Nephron (organoid): Measurements from ENCODE around the gene CPSF4L.

ENCODE experiments used
- H3K27ac Mint-ChIP-seq, 3 experiments: 2 replicates each; pipeline ENCODE4 v1.8.0; 2020; ENCODE audit warnings: mixed read lengths in 3 of 3, mild to moderate bottlenecking in 2 of 3, moderate library complexity in 1 of 3
- H3K27me3 Mint-ChIP-seq: 2 replicates; pipeline ENCODE4 v1.8.0; 2021; ENCODE audit warnings: low read depth, mild to moderate bottlenecking, moderate library complexity, mixed read lengths
- H3K36me3 Mint-ChIP-seq: 2 replicates; pipeline ENCODE4 v1.8.0; 2020; ENCODE audit warnings: low read depth, mixed read lengths
- H3K4me1 Mint-ChIP-seq: 2 replicates; pipeline ENCODE4 v1.8.0; 2020; ENCODE audit warnings: mixed read lengths
- H3K4me3 Mint-ChIP-seq, 3 experiments: 2 replicates each; pipeline ENCODE4 v1.8.0; 2020; ENCODE audit warnings: mild to moderate bottlenecking in 3 of 3, mixed read lengths in 3 of 3, moderate library complexity in 2 of 3
- H3K9me3 Mint-ChIP-seq: 2 replicates; pipeline ENCODE4 v1.8.0; 2020; ENCODE audit warnings: mixed read lengths
- CTCF ChIP-seq, 3 experiments: fragments of 200-600 bp; sonication (generic); IDR thresholded peaks; one replicate each; pipeline ENCODE4 v1.5.0; 2021; ENCODE audit warnings: antibody characterized with exemption in 3 of 3; ENCODE audit not compliant: unreplicated experiment in 3 of 3

The CPSF4L gene

GRCh38 chr17:73283841-73284282 is 22.2 kb upstream of the CPSF4L start:
- no peaks in the 10 kb centered on the region for H3K9me3 Mint-ChIP-seq
- H3K36me3 Mint-ChIP-seq = peaks cover 33% of the 10 kb centered on the region

GRCh38 chr17:73283250-73283649 is 21.6 kb upstream of the CPSF4L start:
- H3K27me3 Mint-ChIP-seq = no peaks in the 10 kb centered on the region
- H3K36me3 Mint-ChIP-seq = peaks cover 38% of the 10 kb centered on the region
- no peak for TF ChIP-seq CTCF (IDR thresholded peaks at IDR 0.05; ENCODE audit: unreplicated experiment in 3 of 3)
- H3K9me3 Mint-ChIP-seq = no peaks in the 10 kb centered on the region
- peaks cover 54% of the 10 kb centered on the region for H3K4me1 Mint-ChIP-seq
- peak overlapping the region; percentile 85 to 93 (median 88) for H3K27ac Mint-ChIP-seq
- H3K4me3 Mint-ChIP-seq = no peak overlapping the region

More at GRCh38 chr17:73283841-73284282, 22.2 kb upstream of the CPSF4L start:
- Mint-ChIP-seq H3K27ac (peak overlapping the region; percentile 85 to 93 (median 88)), H3K4me1 (peaks cover 51% of the 10 kb centered on the region), H3K4me3 (peak overlapping the region; percentile 33 to 75 (median 64)), H3K27me3 (no peaks in the 10 kb centered on the region)
- no peak for TF ChIP-seq CTCF (IDR thresholded peaks at IDR 0.05; ENCODE audit: unreplicated experiment in 3 of 3)

GRCh38 chr17:73282629-73283028 is 20.9 kb upstream of the CPSF4L start:
- Mint-ChIP-seq H3K27me3 (no peaks in the 10 kb centered on the region), H3K4me1 (peaks cover 53% of the 10 kb centered on the region), H3K4me3 (no peak overlapping the region), H3K9me3 (no peaks in the 10 kb centered on the region), H3K27ac (peak overlapping the region; percentile 53 to 79 (median 77)), H3K36me3 (peaks cover 35% of the 10 kb centered on the region)
- TF ChIP-seq CTCF (IDR thresholded peaks at IDR 0.05; ENCODE audit: unreplicated experiment in 3 of 3) = no peak

GRCh38 chr17:73281928-73282327 is 20.2 kb upstream of the CPSF4L start:
- Mint-ChIP-seq H3K4me1 (peaks cover 48% of the 10 kb centered on the region), H3K27me3 (no peaks in the 10 kb centered on the region), H3K4me3 (peak overlapping the region in 1 of 3 experiments; percentile 10), H3K9me3 (no peaks in the 10 kb centered on the region), H3K27ac (peak overlapping the region; percentile 53 to 79 (median 77)), H3K36me3 (peaks cover 35% of the 10 kb centered on the region)
- no peak for TF ChIP-seq CTCF (IDR thresholded peaks at IDR 0.05; ENCODE audit: unreplicated experiment in 3 of 3)

GRCh38 chr17:73280191-73280590 is 18.5 kb upstream of the CPSF4L start:
- Mint-ChIP-seq H3K36me3 (peaks cover 26% of the 10 kb centered on the region), H3K9me3 (no peaks in the 10 kb centered on the region), H3K27ac (peak overlapping the region in 2 of 3 experiments; percentile 44 to 63), H3K27me3 (no peaks in the 10 kb centered on the region), H3K4me1 (peaks cover 43% of the 10 kb centered on the region), H3K4me3 (no peak overlapping the region)
- TF ChIP-seq CTCF (IDR thresholded peaks at IDR 0.05; ENCODE audit: unreplicated experiment in 3 of 3) = no peak

- peaks cover 41% of the 10 kb centered on the region for H3K4me1 Mint-ChIP-seq
- no peaks in the 10 kb centered on the region for H3K27me3 Mint-ChIP-seq
- H3K4me3 Mint-ChIP-seq = no peak overlapping the region
- H3K36me3 Mint-ChIP-seq = peaks cover 26% of the 10 kb centered on the region
- no peak for TF ChIP-seq CTCF (IDR thresholded peaks at IDR 0.05; ENCODE audit: unreplicated experiment in 3 of 3)
- no peaks in the 10 kb centered on the region for H3K9me3 Mint-ChIP-seq
- H3K27ac Mint-ChIP-seq = peak overlapping the region in 1 of 3 experiments; percentile 63
These were observed 18.0 kb upstream of the CPSF4L start for GRCh38 chr17:73279704-73280103.
